Thoracic aorta (tissue), 2 donors: ENCODE data around the gene SORL1. TPM values are rescaled to one million over a fixed set of nuclear protein-coding genes. Genes with fewer than 3 reads are reported as not detected.

ENCODE experiments used
- ATAC-seq: fragments of 150-250 bp; one replicate; pipeline ENCODE4 v1.8.0; 2017; ENCODE audit warnings: low read depth; ENCODE audit not compliant: insufficient number of reproducible peaks, low FRiP score
- DNase-seq: peaks from one replicate; pipeline ENCODE4 v3.0.0-alpha.2; 2020; ENCODE audit warnings: low spot score
- H3K27ac ChIP-seq, 2 donors: fragments of 200-600 bp; sonication (generic); 1 replicate in 1 of 2; 2 replicates in 1 of 2; pipeline ENCODE4 v1.5.1; 2016; ENCODE audit warnings: mild to moderate bottlenecking in 2 of 2, moderate library complexity in 2 of 2
- H3K27me3 ChIP-seq: fragments of 200-600 bp; sonication (generic); replicated peaks from 2 replicates; pipeline ENCODE4 v1.6.0; 2016; ENCODE audit warnings: mild to moderate bottlenecking; ENCODE audit not compliant: insufficient read depth
- H3K36me3 ChIP-seq: fragments of 200-600 bp; sonication (generic); one replicate; pipeline ENCODE4 v1.5.1; 2016
- H3K4me1 ChIP-seq, 2 donors: fragments of 200-600 bp; sonication (generic); 1 replicate in 1 of 2; 2 replicates in 1 of 2; pipeline versions ENCODE4 v1.5.1 to v1.6.0; 2016; ENCODE audit warnings: low read depth in 2 of 2, mild to moderate bottlenecking in 1 of 2; ENCODE audit not compliant: control insufficient read depth in 1 of 2
- H3K4me3 ChIP-seq: fragments of 200-600 bp; sonication (generic); 2 replicates; pipeline ENCODE4 v1.5.1; 2016; ENCODE audit warnings: mild to moderate bottlenecking
- H3K9me3 ChIP-seq: fragments of 200-600 bp; sonication (generic); 2 replicates; pipeline ENCODE4 v1.5.1; 2016
- CTCF ChIP-seq: fragments of 200-600 bp; sonication (generic); IDR thresholded peaks from one replicate; pipeline ENCODE4 v1.5.1; 2019; ENCODE audit warnings: antibody characterized with exemption
- total RNA-seq, 2 donors: library from RNA; depleted of rRNA; stranded (reverse); fragments of >200 nt; gene quantifications; one replicate each; pipeline versions ENCODE4 v1.1.0 to v1.2.3, GENCODE V29; 2016

Gene SORL1
- total RNA-seq, 2 donors from 2014 or later, result 26.9 to 33.0 TPM

- ATAC-seq (no peak), DNase-seq (no peak)
- Histone ChIP-seq H3K4me1 (peaks cover 0 to 11% of the 10 kb centered on the region in 2 donors), H3K9me3 (no peaks in the 10 kb centered on the region), H3K27ac (peak overlapping the region in 1 of 2 donors; percentile 15), H3K36me3 (no peaks in the 10 kb centered on the region), H3K4me3 (no peak overlapping the region), H3K27me3 (no peaks in the 10 kb centered on the region)
- TF ChIP-seq CTCF, result no peak
Observed at GRCh38 chr11:121512468-121513465, 60.7 kb downstream of the SORL1 start.

GRCh38 chr11:121513807-121514206, 61.7 kb downstream of the SORL1 start:
- TF ChIP-seq CTCF, result no peak
- Histone ChIP-seq H3K36me3 (no peaks in the 10 kb centered on the region), H3K27me3 (no peaks in the 10 kb centered on the region), H3K4me1 (peaks cover 0 to 11% of the 10 kb centered on the region in 2 donors), H3K27ac (no peak overlapping the region), H3K4me3 (no peak overlapping the region), H3K9me3 (no peaks in the 10 kb centered on the region)
- ATAC-seq (no peak), DNase-seq (no peak)

- Histone ChIP-seq H3K27ac (no peak overlapping the region), H3K9me3 (no peaks in the 10 kb centered on the region), H3K4me1 (peaks cover under 1 to 18% of the 10 kb centered on the region in 2 donors), H3K4me3 (no peak overlapping the region), H3K27me3 (no peaks in the 10 kb centered on the region), H3K36me3 (no peaks in the 10 kb centered on the region)
- no peak for TF ChIP-seq CTCF
- DNase-seq (no peak), ATAC-seq (no peak)
Observed at GRCh38 chr11:121514432-121515334, 62.6 kb downstream of the SORL1 start.

GRCh38 chr11:121515335-121515671, 63.2 kb downstream of the SORL1 start:
- ATAC-seq (no peak), DNase-seq (no peak)
- no peak overlapping the region for H3K27ac ChIP-seq
- H3K4me1 ChIP-seq, result peaks cover 6 to 24% of the 10 kb centered on the region in 2 donors
- no peaks in the 10 kb centered on the region for H3K27me3 ChIP-seq
- H3K4me3 ChIP-seq, result no peak overlapping the region
- no peak for TF ChIP-seq CTCF
- H3K9me3 ChIP-seq, result no peaks in the 10 kb centered on the region
- no peaks in the 10 kb centered on the region for H3K36me3 ChIP-seq

- Histone ChIP-seq H3K4me1 (peaks cover 16 to 40% of the 10 kb centered on the region in 2 donors), H3K36me3 (no peaks in the 10 kb centered on the region), H3K27me3 (no peaks in the 10 kb centered on the region), H3K4me3 (no peak overlapping the region), H3K9me3 (no peaks in the 10 kb centered on the region), H3K27ac (no peak overlapping the region)
- ATAC-seq (no peak), DNase-seq (no peak)
- no peak for TF ChIP-seq CTCF
Observed at GRCh38 chr11:121517996-121518395, 65.9 kb downstream of the SORL1 start.
